ENCODE measurements around the gene PARL.
"Not testable (repeated sequence)": the region's sequence is repeated elsewhere in the genome, so short reads cannot be mapped to it uniquely, and the experiment has no call there.

The PARL gene

GRCh38 chr3:183796372-183796771 is 88.3 kb downstream of the PARL start:
- H3K4me3 ChIP-seq (ENCODE audit: low read length): no peak overlapping the region
- TF ChIP-seq CTCF (conservative IDR thresholded peaks at IDR 0.05; ENCODE audit: low read depth, low read length): no peak
- DNase-seq (ENCODE audit: low read depth): no peak

DNA sequence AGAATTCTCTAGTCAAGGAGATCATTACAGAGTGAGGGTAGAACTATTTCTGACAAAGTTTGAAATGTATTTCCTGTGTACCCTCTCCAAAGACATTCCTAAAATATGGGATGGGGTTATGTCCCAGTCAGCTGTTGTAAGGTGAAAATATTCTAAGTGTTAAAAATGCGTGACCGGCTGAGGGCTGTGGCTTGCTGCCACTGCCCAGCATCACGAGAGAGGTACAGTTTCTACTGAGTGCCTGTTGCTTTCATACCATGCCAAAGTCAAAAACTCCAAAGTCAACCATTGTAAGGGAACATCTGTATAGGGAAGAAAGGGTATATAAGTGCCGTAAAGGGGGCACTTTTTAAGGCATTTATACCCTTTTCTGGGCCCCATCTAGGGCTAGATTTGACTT is 90.2 kb downstream of the PARL start:
- no peak overlapping the region for H3K4me3 ChIP-seq (ENCODE audit: low read length)
- no peak for TF ChIP-seq CTCF (conservative IDR thresholded peaks at IDR 0.05; ENCODE audit: low read depth, low read length)
- no peak for DNase-seq (ENCODE audit: low read depth)

DNA sequence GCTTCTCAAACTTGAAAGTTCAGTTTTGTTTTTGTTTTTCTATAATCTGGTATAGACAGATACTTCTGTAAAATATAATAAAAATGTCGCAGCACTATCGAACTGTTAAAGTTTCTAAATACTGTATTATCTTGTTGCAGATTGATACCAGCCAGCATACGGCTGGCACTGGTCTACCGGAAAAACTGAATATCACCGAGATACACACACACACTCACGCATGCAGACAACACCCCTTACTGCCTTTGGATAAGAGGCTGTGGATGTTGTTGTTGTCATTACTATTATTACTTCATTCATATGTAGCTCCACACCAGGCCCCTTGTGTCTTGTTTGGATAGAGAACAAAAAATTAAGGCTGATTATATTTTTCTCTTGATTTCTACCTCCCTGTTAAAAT is 91.7 kb downstream of the PARL start:
- no peak for TF ChIP-seq CTCF (conservative IDR thresholded peaks at IDR 0.05; ENCODE audit: low read depth, low read length)
- no peak overlapping the region for H3K4me3 ChIP-seq (ENCODE audit: low read length)
- no peak for DNase-seq (ENCODE audit: low read depth)

DNA sequence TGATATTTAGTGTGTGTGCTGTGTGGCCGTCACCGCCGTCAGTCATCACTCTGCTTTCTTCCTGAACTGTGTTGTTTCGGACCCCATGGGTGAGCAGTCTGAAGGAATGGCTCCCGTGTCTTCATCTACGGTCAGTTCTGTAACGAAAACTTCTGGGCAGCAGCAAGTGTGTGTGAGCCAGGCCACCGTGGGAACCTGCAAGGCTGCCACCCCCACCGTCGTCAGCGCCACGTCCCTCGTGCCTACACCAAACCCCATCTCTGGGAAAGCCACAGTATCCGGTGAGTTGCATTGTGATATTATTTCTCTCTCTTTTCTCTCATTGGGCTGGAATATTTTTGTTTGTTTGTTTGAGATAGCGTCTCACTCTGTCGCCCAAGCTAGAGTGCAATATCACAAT is 94.0 kb downstream of the PARL start:
- TF ChIP-seq CTCF (conservative IDR thresholded peaks at IDR 0.05; ENCODE audit: low read depth, low read length): no peak
- no peak for DNase-seq (ENCODE audit: low read depth)
- no peak overlapping the region for H3K4me3 ChIP-seq (ENCODE audit: low read length)

DNA sequence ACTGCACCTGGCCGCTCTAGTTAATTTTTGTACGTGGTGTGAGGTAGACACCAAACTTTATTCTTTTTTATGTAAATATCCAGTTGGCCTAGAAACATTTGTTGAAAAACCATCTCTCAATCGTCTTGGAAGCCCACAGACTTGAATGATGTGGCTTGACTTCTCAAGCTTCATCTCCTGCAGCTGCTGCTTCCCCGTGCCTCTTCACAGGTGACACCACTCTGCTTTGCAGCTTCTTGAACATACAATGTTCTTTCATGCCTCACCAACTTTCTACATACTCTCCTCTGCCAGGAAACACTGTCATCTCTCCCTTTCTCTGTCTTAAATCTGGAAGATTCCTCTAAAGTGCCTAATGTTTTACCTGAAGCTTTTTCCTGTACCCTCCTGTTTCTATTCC is 94.9 kb downstream of the PARL start:
- no peak for DNase-seq (ENCODE audit: low read depth)
- TF ChIP-seq CTCF (conservative IDR thresholded peaks at IDR 0.05; ENCODE audit: low read depth, low read length): no peak
- H3K4me3 ChIP-seq (ENCODE audit: low read length): no peak overlapping the region

GRCh38 chr3:183784503-183784902 is 100.2 kb downstream of the PARL start:
- not testable (repeated sequence) for H3K4me3 ChIP-seq (ENCODE audit: low read length); DNase-seq (ENCODE audit: low read depth)

- no peak for TF ChIP-seq CTCF (conservative IDR thresholded peaks at IDR 0.05; ENCODE audit: low read depth, low read length)
- H3K4me3 ChIP-seq (ENCODE audit: low read length): no peak overlapping the region
- no peak for DNase-seq (ENCODE audit: low read depth)
Measured at GRCh38 chr3:183782576-183783276, 102.0 kb downstream of the PARL start.
